HEK293 (cell line): ENCODE measurements around the gene MEGF9.

ENCODE experiments used
- CTCF ChIA-PET: fragments of 350-600 bp; formaldehyde crosslinking; extraction: SDS; loops from one replicate; lab custom pipeline; 2021; ENCODE audit warnings: antibody characterized with exemption; lab: Yijun Ruan, JAX
- POLR2A ChIA-PET: fragments of 300-600 bp; formaldehyde crosslinking; extraction: SDS; loops from one replicate; lab custom pipeline; 2020; ENCODE audit warnings: antibody characterized with exemption, inconsistent platforms; lab: Yijun Ruan, JAX
- H3K27ac ChIP-seq: fragments of 200-500 bp; sonication (Bioruptor generic); 2 replicates; pipeline ENCODE4 v1.5.1; 2014; ENCODE audit warnings: low read depth, low read length, control low read depth, inconsistent platforms; ENCODE audit errors: extremely low read depth
- H3K36me3 ChIP-seq, 2 experiments: fragments of 200-500 bp in 1 of 2; sonication (Bioruptor generic) in 1 of 2; 1 replicate in 1 of 2; 2 replicates in 1 of 2; pipeline ENCODE4 v1.5.1; 2014 to 2017; ENCODE audit warnings: inconsistent platforms in 2 of 2, low read length in 2 of 2; ENCODE audit not compliant: control insufficient read depth in 2 of 2, insufficient read depth in 1 of 2
- H3K4me1 ChIP-seq: fragments of 200-500 bp; sonication (Bioruptor generic); 2 replicates; pipeline ENCODE4 v1.5.1; 2014; ENCODE audit warnings: mild to moderate bottlenecking, low read length, inconsistent platforms; ENCODE audit not compliant: control insufficient read depth, insufficient read depth
- H3K4me3 ChIP-seq: 2 replicates; pipeline ENCODE4 v1.5.1; 2011; ENCODE audit warnings: low read depth, mild to moderate bottlenecking, control low read depth, low read length, moderate library complexity
- H3K9me3 ChIP-seq: fragments of 200-500 bp; sonication (Bioruptor generic); 2 replicates; pipeline ENCODE4 v1.5.1; 2014; ENCODE audit warnings: low read depth, low read length, inconsistent platforms; ENCODE audit not compliant: control insufficient read depth, insufficient read depth
- EGR2 ChIP-seq: fragments of 450-650 bp; formaldehyde crosslinking; IDR thresholded peaks from 2 replicates; pipeline ENCODE4 v1.5.1; 2016; ENCODE audit warnings: low read depth, missing biosample characterization, missing genetic modification characterization
- MZF1 ChIP-seq: fragments of 450-650 bp; formaldehyde crosslinking; IDR thresholded peaks from 2 replicates; pipeline ENCODE4 v1.5.1; 2017; ENCODE audit warnings: missing biosample characterization, missing genetic modification characterization, borderline replicate concordance
- SCRT2 ChIP-seq: fragments of 450-650 bp; formaldehyde crosslinking; IDR thresholded peaks from 2 replicates; pipeline ENCODE4 v1.5.1; 2016; ENCODE audit warnings: missing biosample characterization, missing genetic modification characterization
- ZBTB8A ChIP-seq: fragments of 450-650 bp; formaldehyde crosslinking; IDR thresholded peaks from 2 replicates; pipeline ENCODE4 v1.5.1; 2016; ENCODE audit warnings: missing biosample characterization, missing genetic modification characterization
- ZNF146 ChIP-seq: fragments of 450-650 bp; formaldehyde crosslinking; IDR thresholded peaks from 2 replicates; pipeline ENCODE4 v1.5.1; 2016; ENCODE audit warnings: missing biosample characterization, missing genetic modification characterization
- ZNF214 ChIP-seq: fragments of 450-650 bp; formaldehyde crosslinking; IDR thresholded peaks from 2 replicates; pipeline ENCODE4 v1.5.1; 2017; ENCODE audit warnings: missing biosample characterization, mild to moderate bottlenecking, missing genetic modification characterization, borderline replicate concordance
- ZNF274 ChIP-seq, 2 experiments: fragments of 200-500 bp in 1 of 2; fragments of 450-650 bp in 1 of 2; sonication (Bioruptor generic) in 1 of 2; formaldehyde crosslinking in 1 of 2; IDR thresholded peaks; 2 replicates each; pipeline versions ENCODE4 v1.5.1 to v1.6.1; 2014 to 2016; ENCODE audit warnings: borderline replicate concordance in 1 of 2, inconsistent platforms in 1 of 2, low read length in 1 of 2, missing biosample characterization in 1 of 2, missing genetic modification characterization in 1 of 2
- ZNF521 ChIP-seq: fragments of 450-650 bp; formaldehyde crosslinking; IDR thresholded peaks from 2 replicates; pipeline ENCODE4 v1.5.1; 2017; ENCODE audit warnings: missing biosample characterization, mild to moderate bottlenecking, missing genetic modification characterization
- ZNF558 ChIP-seq: fragments of 450-650 bp; formaldehyde crosslinking; IDR thresholded peaks from 2 replicates; pipeline ENCODE4 v1.5.1; 2016; ENCODE audit warnings: missing biosample characterization, missing genetic modification characterization
- ZNF585B ChIP-seq: fragments of 450-650 bp; formaldehyde crosslinking; IDR thresholded peaks from 2 replicates; pipeline ENCODE4 v1.5.1; 2016; ENCODE audit warnings: missing biosample characterization, missing genetic modification characterization
- ZNF701 ChIP-seq: fragments of 450-650 bp; formaldehyde crosslinking; IDR thresholded peaks from 2 replicates; pipeline ENCODE4 v1.5.1; 2016; ENCODE audit warnings: missing biosample characterization, missing genetic modification characterization
- ZNF707 ChIP-seq: fragments of 450-650 bp; formaldehyde crosslinking; IDR thresholded peaks from 2 replicates; pipeline ENCODE4 v1.5.1; 2016; ENCODE audit warnings: missing biosample characterization, missing genetic modification characterization
- ZSCAN16 ChIP-seq: fragments of 450-650 bp; formaldehyde crosslinking; IDR thresholded peaks from 2 replicates; pipeline ENCODE4 v1.5.1; 2016; ENCODE audit warnings: missing biosample characterization, missing genetic modification characterization
- TF ChIP-seq, protein P1 (sequence below): fragments of 450-650 bp; formaldehyde crosslinking; IDR thresholded peaks from 2 replicates; pipeline ENCODE4 v1.5.1; 2016; ENCODE audit warnings: missing biosample characterization, missing genetic modification characterization
- TF ChIP-seq, protein P2 (sequence below): sonication (generic); formaldehyde crosslinking; IDR thresholded peaks from 2 replicates; pipeline ENCODE4 v1.8.1; 2022; ENCODE audit warnings: mild to moderate bottlenecking, moderate library complexity, missing genetic modification reagents
- TF ChIP-seq, protein P3 (sequence below): fragments of 450-650 bp; formaldehyde crosslinking; IDR thresholded peaks from 2 replicates; pipeline ENCODE4 v1.5.1; 2017; ENCODE audit warnings: missing biosample characterization, missing genetic modification characterization
- TF ChIP-seq, protein P4 (sequence below): fragments of 450-650 bp; formaldehyde crosslinking; IDR thresholded peaks from 2 replicates; pipeline ENCODE4 v1.5.1; 2016; ENCODE audit warnings: missing biosample characterization, missing genetic modification characterization, low read depth
- TF ChIP-seq, protein P5 (sequence below): fragments of 450-650 bp; formaldehyde crosslinking; IDR thresholded peaks from 2 replicates; pipeline ENCODE4 v1.5.1; 2016; ENCODE audit warnings: missing biosample characterization, missing genetic modification characterization
- TF ChIP-seq, protein P6 (sequence below): fragments of 450-650 bp; formaldehyde crosslinking; IDR thresholded peaks from 2 replicates; pipeline ENCODE4 v1.5.1; 2016; ENCODE audit warnings: missing biosample characterization, missing genetic modification characterization

The MEGF9 gene

DNA sequence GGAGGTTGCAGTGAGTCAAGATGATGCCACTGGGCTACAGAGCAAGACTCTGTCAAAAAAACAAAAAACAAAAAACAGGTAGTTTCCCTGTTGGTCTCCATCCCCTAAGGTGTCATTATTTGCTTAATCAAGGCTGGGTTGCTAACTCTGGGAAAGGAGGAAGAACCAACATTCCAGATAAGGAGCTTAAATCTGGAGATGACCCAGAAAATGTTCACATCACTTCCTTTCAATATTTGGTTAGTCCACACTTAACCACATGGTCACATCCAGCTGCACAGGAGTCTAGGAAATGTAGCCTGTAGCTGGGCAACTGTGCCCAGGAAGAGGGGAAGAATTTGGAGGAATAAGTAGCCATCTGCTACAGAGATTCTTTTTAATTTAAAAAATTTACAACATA is 25.9 kb upstream of the MEGF9 start (continued):
- TF ChIP-seq, protein P1, sequence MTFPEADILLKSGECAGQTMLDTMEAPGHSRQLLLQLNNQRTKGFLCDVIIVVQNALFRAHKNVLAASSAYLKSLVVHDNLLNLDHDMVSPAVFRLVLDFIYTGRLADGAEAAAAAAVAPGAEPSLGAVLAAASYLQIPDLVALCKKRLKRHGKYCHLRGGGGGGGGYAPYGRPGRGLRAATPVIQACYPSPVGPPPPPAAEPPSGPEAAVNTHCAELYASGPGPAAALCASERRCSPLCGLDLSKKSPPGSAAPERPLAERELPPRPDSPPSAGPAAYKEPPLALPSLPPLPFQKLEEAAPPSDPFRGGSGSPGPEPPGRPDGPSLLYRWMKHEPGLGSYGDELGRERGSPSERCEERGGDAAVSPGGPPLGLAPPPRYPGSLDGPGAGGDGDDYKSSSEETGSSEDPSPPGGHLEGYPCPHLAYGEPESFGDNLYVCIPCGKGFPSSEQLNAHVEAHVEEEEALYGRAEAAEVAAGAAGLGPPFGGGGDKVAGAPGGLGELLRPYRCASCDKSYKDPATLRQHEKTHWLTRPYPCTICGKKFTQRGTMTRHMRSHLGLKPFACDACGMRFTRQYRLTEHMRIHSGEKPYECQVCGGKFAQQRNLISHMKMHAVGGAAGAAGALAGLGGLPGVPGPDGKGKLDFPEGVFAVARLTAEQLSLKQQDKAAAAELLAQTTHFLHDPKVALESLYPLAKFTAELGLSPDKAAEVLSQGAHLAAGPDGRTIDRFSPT (tag by site-specific recombination), result no peak

DNA sequence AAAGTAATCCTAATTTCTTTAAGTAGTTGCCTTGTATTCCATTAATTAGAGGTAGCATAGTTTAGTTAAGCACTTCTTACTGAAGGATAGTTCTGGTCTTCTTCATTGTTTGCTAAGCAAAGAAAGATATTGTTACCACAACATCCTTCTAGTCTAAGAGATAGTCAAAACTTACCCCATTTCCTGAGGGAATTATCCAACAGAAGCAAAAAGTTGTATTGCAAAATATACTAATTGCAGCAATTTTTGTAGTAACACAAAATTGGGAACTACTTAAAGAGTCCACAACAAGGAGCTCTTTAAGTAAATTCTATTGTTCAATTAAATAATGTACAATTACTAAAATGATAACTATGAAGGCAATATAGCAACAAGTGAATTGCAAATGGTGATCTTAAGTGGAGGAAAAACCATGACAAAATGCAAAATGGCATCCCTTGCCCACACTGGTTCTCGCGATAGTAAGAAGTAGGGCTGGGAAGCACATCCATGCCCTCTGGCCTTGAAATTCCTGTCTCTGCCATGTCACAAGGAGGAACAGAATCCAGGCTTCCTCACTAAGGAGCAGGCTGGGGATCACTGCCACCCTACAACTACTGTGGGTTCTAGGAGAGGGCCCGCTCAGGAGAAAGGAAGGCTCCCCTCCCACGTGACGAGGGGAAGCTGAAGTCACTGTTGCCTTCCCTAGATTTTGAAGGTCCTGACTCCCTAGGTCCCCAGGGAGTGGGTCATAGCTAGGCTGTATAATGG is 23.3 kb upstream of the MEGF9 start:
- Histone ChIP-seq H3K9me3 (no peaks in the 10 kb centered on the region), H3K36me3 (no peaks in the 10 kb centered on the region), H3K4me3 (no peak overlapping the region), H3K4me1 (no peaks in the 10 kb centered on the region), H3K27ac (no peak overlapping the region)
- TF ChIP-seq ZNF558 (tag by site-specific recombination) (no peak), ZBTB8A (tag by site-specific recombination) (no peak), EGR2 (tag by site-specific recombination) (no peak), MZF1 (no peak), ZNF707 (no peak), ZNF585B (tag by site-specific recombination) (no peak), ZNF214 (tag by site-specific recombination) (no peak), ZNF701 (no peak), ZNF521 (tag by site-specific recombination) (no peak), ZSCAN16 (tag by site-specific recombination) (no peak), SCRT2 (no peak), ZNF146 (tag by site-specific recombination) (no peak), ZNF274 (IDR thresholded peaks at IDR 0.05; ENCODE audit: low read length) (no peak), ZNF274 (tag by site-specific recombination; IDR thresholded peaks at IDR 0.05; ENCODE audit: borderline replicate concordance) (no peak)
- TF ChIP-seq, protein P2, sequence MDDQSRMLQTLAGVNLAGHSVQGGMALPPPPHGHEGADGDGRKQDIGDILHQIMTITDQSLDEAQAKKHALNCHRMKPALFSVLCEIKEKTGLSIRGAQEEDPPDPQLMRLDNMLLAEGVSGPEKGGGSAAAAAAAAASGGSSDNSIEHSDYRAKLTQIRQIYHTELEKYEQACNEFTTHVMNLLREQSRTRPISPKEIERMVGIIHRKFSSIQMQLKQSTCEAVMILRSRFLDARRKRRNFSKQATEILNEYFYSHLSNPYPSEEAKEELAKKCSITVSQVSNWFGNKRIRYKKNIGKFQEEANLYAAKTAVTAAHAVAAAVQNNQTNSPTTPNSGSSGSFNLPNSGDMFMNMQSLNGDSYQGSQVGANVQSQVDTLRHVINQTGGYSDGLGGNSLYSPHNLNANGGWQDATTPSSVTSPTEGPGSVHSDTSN, result no peak
- TF ChIP-seq, protein P3, sequence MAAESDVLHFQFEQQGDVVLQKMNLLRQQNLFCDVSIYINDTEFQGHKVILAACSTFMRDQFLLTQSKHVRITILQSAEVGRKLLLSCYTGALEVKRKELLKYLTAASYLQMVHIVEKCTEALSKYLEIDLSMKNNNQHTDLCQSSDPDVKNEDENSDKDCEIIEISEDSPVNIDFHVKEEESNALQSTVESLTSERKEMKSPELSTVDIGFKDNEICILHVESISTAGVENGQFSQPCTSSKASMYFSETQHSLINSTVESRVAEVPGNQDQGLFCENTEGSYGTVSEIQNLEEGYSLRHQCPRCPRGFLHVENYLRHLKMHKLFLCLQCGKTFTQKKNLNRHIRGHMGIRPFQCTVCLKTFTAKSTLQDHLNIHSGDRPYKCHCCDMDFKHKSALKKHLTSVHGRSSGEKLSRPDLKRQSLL (tag by site-specific recombination), result no peak
- TF ChIP-seq, protein P4, sequence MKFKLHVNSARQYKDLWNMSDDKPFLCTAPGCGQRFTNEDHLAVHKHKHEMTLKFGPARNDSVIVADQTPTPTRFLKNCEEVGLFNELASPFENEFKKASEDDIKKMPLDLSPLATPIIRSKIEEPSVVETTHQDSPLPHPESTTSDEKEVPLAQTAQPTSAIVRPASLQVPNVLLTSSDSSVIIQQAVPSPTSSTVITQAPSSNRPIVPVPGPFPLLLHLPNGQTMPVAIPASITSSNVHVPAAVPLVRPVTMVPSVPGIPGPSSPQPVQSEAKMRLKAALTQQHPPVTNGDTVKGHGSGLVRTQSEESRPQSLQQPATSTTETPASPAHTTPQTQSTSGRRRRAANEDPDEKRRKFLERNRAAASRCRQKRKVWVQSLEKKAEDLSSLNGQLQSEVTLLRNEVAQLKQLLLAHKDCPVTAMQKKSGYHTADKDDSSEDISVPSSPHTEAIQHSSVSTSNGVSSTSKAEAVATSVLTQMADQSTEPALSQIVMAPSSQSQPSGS (tag by site-specific recombination), result no peak
- TF ChIP-seq, protein P5, sequence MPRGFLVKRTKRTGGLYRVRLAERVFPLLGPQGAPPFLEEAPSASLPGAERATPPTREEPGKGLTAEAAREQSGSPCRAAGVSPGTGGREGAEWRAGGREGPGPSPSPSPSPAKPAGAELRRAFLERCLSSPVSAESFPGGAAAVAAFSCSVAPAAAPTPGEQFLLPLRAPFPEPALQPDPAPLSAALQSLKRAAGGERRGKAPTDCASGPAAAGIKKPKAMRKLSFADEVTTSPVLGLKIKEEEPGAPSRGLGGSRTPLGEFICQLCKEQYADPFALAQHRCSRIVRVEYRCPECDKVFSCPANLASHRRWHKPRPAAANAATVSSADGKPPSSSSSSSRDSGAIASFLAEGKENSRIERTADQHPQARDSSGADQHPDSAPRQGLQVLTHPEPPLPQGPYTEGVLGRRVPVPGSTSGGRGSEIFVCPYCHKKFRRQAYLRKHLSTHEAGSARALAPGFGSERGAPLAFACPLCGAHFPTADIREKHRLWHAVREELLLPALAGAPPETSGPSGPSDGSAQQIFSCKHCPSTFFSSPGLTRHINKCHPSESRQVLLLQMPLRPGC (tag by site-specific recombination), result no peak
- TF ChIP-seq, protein P6, sequence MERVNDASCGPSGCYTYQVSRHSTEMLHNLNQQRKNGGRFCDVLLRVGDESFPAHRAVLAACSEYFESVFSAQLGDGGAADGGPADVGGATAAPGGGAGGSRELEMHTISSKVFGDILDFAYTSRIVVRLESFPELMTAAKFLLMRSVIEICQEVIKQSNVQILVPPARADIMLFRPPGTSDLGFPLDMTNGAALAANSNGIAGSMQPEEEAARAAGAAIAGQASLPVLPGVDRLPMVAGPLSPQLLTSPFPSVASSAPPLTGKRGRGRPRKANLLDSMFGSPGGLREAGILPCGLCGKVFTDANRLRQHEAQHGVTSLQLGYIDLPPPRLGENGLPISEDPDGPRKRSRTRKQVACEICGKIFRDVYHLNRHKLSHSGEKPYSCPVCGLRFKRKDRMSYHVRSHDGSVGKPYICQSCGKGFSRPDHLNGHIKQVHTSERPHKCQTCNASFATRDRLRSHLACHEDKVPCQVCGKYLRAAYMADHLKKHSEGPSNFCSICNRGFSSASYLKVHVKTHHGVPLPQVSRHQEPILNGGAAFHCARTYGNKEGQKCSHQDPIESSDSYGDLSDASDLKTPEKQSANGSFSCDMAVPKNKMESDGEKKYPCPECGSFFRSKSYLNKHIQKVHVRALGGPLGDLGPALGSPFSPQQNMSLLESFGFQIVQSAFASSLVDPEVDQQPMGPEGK (tag by site-specific recombination), result no peak
- ChIA-PET POLR2A (no interaction called here), CTCF (interaction anchor here (0.6 to 2.6 kb wide), 4 partner anchors 12 to 197 kb away, joined by 3 to 9 read pairs (median 4); no protein-coding TSS in a partner anchor)
